ENCODE results near the gene YIPF3. TPM values are rescaled to one million over a fixed set of nuclear protein-coding genes. Genes with fewer than 3 reads are reported as not detected.

The YIPF3 gene
- total RNA-seq, 1 experiment from 2014 or later = 50.3 TPM

- Histone ChIP-seq H3K9ac (ENCODE audit: low read length) (peak overlapping the region; percentile 84), H3K9me3 (ENCODE audit: low read length) (no peaks in the 10 kb centered on the region), H3K4me1 (ENCODE audit: low read length) (peaks cover 24% of the 10 kb centered on the region), H3K9me2 (replicated peaks; ENCODE audit: insufficient read depth, low read length) (no peaks in the 10 kb centered on the region), H4K20me1 (ENCODE audit: insufficient read depth, low read depth, low read length) (no peaks in the 10 kb centered on the region), H3K4me2 (ENCODE audit: low read depth, low read length, poor library complexity, severe bottlenecking) (peak overlapping the region; percentile 90), H3K27me3 (ENCODE audit: low read length) (no peaks in the 10 kb centered on the region), H3K4me3 (ENCODE audit: low read length) (peak overlapping the region; percentile 83), H3K36me3 (ENCODE audit: insufficient read depth, low read length) (peaks cover 28% of the 10 kb centered on the region), H3K27ac (ENCODE audit: low read length) (peak overlapping the region; percentile 50), H3K79me2 (ENCODE audit: low read length) (peaks cover 52% of the 10 kb centered on the region), H2AFZ (ENCODE audit: low read length) (peak overlapping the region; percentile 31; the same call in 1 of the 2 replicates)
- DNase-seq = no peak
These were observed 394 bp downstream of the YIPF3 start for GRCh38 chr6:43516367-43516696.

GRCh38 chr6:43515808-43516207, 918 bp downstream of the YIPF3 start:
- Histone ChIP-seq H3K4me1 (ENCODE audit: low read length) (peaks cover 24% of the 10 kb centered on the region), H3K9me3 (ENCODE audit: low read length) (no peaks in the 10 kb centered on the region), H2AFZ (ENCODE audit: low read length) (no peak overlapping the region), H3K79me2 (ENCODE audit: low read length) (peaks cover 52% of the 10 kb centered on the region), H3K27me3 (ENCODE audit: low read length) (no peaks in the 10 kb centered on the region), H4K20me1 (ENCODE audit: insufficient read depth, low read depth, low read length) (no peaks in the 10 kb centered on the region), H3K9ac (ENCODE audit: low read length) (peak overlapping the region; percentile 84), H3K27ac (ENCODE audit: low read length) (no peak overlapping the region), H3K9me2 (replicated peaks; ENCODE audit: insufficient read depth, low read length) (no peaks in the 10 kb centered on the region), H3K4me2 (ENCODE audit: low read depth, low read length, poor library complexity, severe bottlenecking) (peak overlapping the region; percentile 90), H3K36me3 (ENCODE audit: insufficient read depth, low read length) (peaks cover 24% of the 10 kb centered on the region), H3K4me3 (ENCODE audit: low read length) (peak overlapping the region; percentile 83)
- no peak for DNase-seq

- Histone ChIP-seq H3K9me2 (replicated peaks; ENCODE audit: insufficient read depth, low read length) (no peaks in the 10 kb centered on the region), H3K27ac (ENCODE audit: low read length) (no peak overlapping the region), H3K9me3 (ENCODE audit: low read length) (no peaks in the 10 kb centered on the region), H2AFZ (ENCODE audit: low read length) (no peak overlapping the region), H4K20me1 (ENCODE audit: insufficient read depth, low read depth, low read length) (no peaks in the 10 kb centered on the region), H3K4me3 (ENCODE audit: low read length) (no peak overlapping the region), H3K9ac (ENCODE audit: low read length) (no peak overlapping the region), H3K27me3 (ENCODE audit: low read length) (no peaks in the 10 kb centered on the region), H3K36me3 (ENCODE audit: insufficient read depth, low read length) (peaks cover 3% of the 10 kb centered on the region; the same call in 1 of the 2 replicates), H3K4me2 (ENCODE audit: low read depth, low read length, poor library complexity, severe bottlenecking) (no peak overlapping the region), H3K79me2 (ENCODE audit: low read length) (peaks cover 22% of the 10 kb centered on the region), H3K4me1 (ENCODE audit: low read length) (peaks cover 32% of the 10 kb centered on the region)
- no peak for DNase-seq
These were observed 4.8 kb downstream of the YIPF3 start for GRCh38 chr6:43511824-43512415.

GRCh38 chr6:43510827-43511163, 5.9 kb downstream of the YIPF3 start:
- peak overlapping the region; percentile 82; the same call in 1 of the 2 replicates for H3K4me3 ChIP-seq (ENCODE audit: low read length)
- no peak overlapping the region for H3K27ac ChIP-seq (ENCODE audit: low read length)

GRCh38 chr6:43509984-43510826, 6.5 kb downstream of the YIPF3 start, which contains the start of gene LRRC73:
Gene LRRC73 (minus strand): TSS chr6:43510346. CDS start chr6:43509785, 561 bp downstream.
- Histone ChIP-seq H3K4me3 (ENCODE audit: low read length) (peak within 1 kb of the TSS; percentile 82), H3K9ac (ENCODE audit: low read length) (peak within 1 kb of the TSS; percentile 73), H4K20me1 (ENCODE audit: insufficient read depth, low read depth, low read length) (no peaks in the 10 kb centered on the region), H3K27ac (ENCODE audit: low read length) (no peak within 1 kb of the TSS), H3K36me3 (ENCODE audit: insufficient read depth, low read length) (peaks cover under 1% of the 10 kb centered on the region; the same call in 1 of the 2 replicates), H3K4me1 (ENCODE audit: low read length) (peaks cover 27% of the 10 kb centered on the region), H3K79me2 (ENCODE audit: low read length) (peaks cover 6% of the 10 kb centered on the region), H3K27me3 (ENCODE audit: low read length) (no peaks in the 10 kb centered on the region), H3K9me2 (replicated peaks; ENCODE audit: insufficient read depth, low read length) (no peaks in the 10 kb centered on the region), H2AFZ (ENCODE audit: low read length) (peak within 1 kb of the TSS; percentile 56; the same call in 1 of the 2 replicates), H3K9me3 (ENCODE audit: low read length) (no peaks in the 10 kb centered on the region), H3K4me2 (ENCODE audit: low read depth, low read length, poor library complexity, severe bottlenecking) (peak within 1 kb of the TSS; percentile 91)
- DNase-seq = peak; percentile 92

More at GRCh38 chr6:43510827-43511163, 5.9 kb downstream of the YIPF3 start:
- Histone ChIP-seq H3K9me2 (replicated peaks; ENCODE audit: insufficient read depth, low read length) (no peaks in the 10 kb centered on the region), H3K79me2 (ENCODE audit: low read length) (peaks cover 12% of the 10 kb centered on the region), H2AFZ (ENCODE audit: low read length) (no peak overlapping the region), H3K9ac (ENCODE audit: low read length) (peak overlapping the region; percentile 73; the same call in 1 of the 2 replicates), H4K20me1 (ENCODE audit: insufficient read depth, low read depth, low read length) (no peaks in the 10 kb centered on the region), H3K27me3 (ENCODE audit: low read length) (no peaks in the 10 kb centered on the region), H3K36me3 (ENCODE audit: insufficient read depth, low read length) (peaks cover 3% of the 10 kb centered on the region; the same call in 1 of the 2 replicates), H3K4me2 (ENCODE audit: low read depth, low read length, poor library complexity, severe bottlenecking) (peak overlapping the region; percentile 91), H3K4me1 (ENCODE audit: low read length) (peaks cover 33% of the 10 kb centered on the region), H3K9me3 (ENCODE audit: low read length) (no peaks in the 10 kb centered on the region)
- no peak for DNase-seq

GRCh38 chr6:43509142-43509983, 7.4 kb downstream of the YIPF3 start:
- H4K20me1 ChIP-seq (ENCODE audit: insufficient read depth, low read depth, low read length) = no peaks in the 10 kb centered on the region
- H3K27me3 ChIP-seq (ENCODE audit: low read length) = no peaks in the 10 kb centered on the region
- H2AFZ ChIP-seq (ENCODE audit: low read length) = no peak overlapping the region
- H3K4me2 ChIP-seq (ENCODE audit: low read depth, low read length, poor library complexity, severe bottlenecking) = peak overlapping the region; percentile 91
- no peaks in the 10 kb centered on the region for H3K9me2 ChIP-seq (replicated peaks; ENCODE audit: insufficient read depth, low read length)
- H3K27ac ChIP-seq (ENCODE audit: low read length) = no peak overlapping the region
- H3K36me3 ChIP-seq (ENCODE audit: insufficient read depth, low read length) = no peaks in the 10 kb centered on the region; the same call in 1 of the 2 replicates
- peak overlapping the region; percentile 82 for H3K4me3 ChIP-seq (ENCODE audit: low read length)
- H3K9ac ChIP-seq (ENCODE audit: low read length) = peak overlapping the region; percentile 73
- DNase-seq = peak; percentile 46
- H3K9me3 ChIP-seq (ENCODE audit: low read length) = no peaks in the 10 kb centered on the region
- 0 out of 2 replicates have a peak, but pooled peaks cover 1% of the 10 kb centered on the region for H3K79me2 ChIP-seq (ENCODE audit: low read length)
- H3K4me1 ChIP-seq (ENCODE audit: low read length) = peaks cover 25% of the 10 kb centered on the region

GRCh38 chr6:43508481-43509141, 8.1 kb downstream of the YIPF3 start:
- Histone ChIP-seq H4K20me1 (ENCODE audit: insufficient read depth, low read depth, low read length) (no peaks in the 10 kb centered on the region), H3K9me2 (replicated peaks; ENCODE audit: insufficient read depth, low read length) (no peaks in the 10 kb centered on the region), H3K79me2 (ENCODE audit: low read length) (no peaks in the 10 kb centered on the region), H3K9me3 (ENCODE audit: low read length) (no peaks in the 10 kb centered on the region), H2AFZ (ENCODE audit: low read length) (no peak overlapping the region), H3K4me1 (ENCODE audit: low read length) (peaks cover 25% of the 10 kb centered on the region), H3K27me3 (ENCODE audit: low read length) (no peaks in the 10 kb centered on the region), H3K4me2 (ENCODE audit: low read depth, low read length, poor library complexity, severe bottlenecking) (peak overlapping the region; percentile 91), H3K4me3 (ENCODE audit: low read length) (peak overlapping the region; percentile 82; the same call in 1 of the 2 replicates), H3K9ac (ENCODE audit: low read length) (peak overlapping the region; percentile 73), H3K27ac (ENCODE audit: low read length) (no peak overlapping the region), H3K36me3 (ENCODE audit: insufficient read depth, low read length) (no peaks in the 10 kb centered on the region; the same call in 1 of the 2 replicates)
- DNase-seq = peak; percentile 46

All from Karpas-422 (cell line).